Ishikawa (cell line): ENCODE measurements around the gene PCDH15.

ENCODE experiments used
- CEBPB ChIP-seq: IDR thresholded peaks from 2 replicates; pipeline ENCODE4 v1.6.1; 2012
- EP300 ChIP-seq: IDR thresholded peaks from 2 replicates; pipeline ENCODE4 v1.6.1; 2012; ENCODE audit warnings: borderline replicate concordance
- FOXM1 ChIP-seq: IDR thresholded peaks from 2 replicates; pipeline ENCODE4 v1.6.1; 2012; ENCODE audit warnings: low read depth, borderline replicate concordance
- NFIC ChIP-seq: IDR thresholded peaks from 2 replicates; pipeline ENCODE4 v1.6.1; 2012
- RAD21 ChIP-seq: IDR thresholded peaks from 2 replicates; pipeline ENCODE4 v1.6.1; 2012; ENCODE audit warnings: low read depth
- REST ChIP-seq: IDR thresholded peaks from 2 replicates; pipeline ENCODE4 v1.6.1; 2012; ENCODE audit warnings: low read depth, mild to moderate bottlenecking
- TAF1 ChIP-seq: IDR thresholded peaks from 2 replicates; pipeline ENCODE4 v1.6.1; 2012; ENCODE audit warnings: low read depth, mild to moderate bottlenecking
- TCF12 ChIP-seq: IDR thresholded peaks from 2 replicates; pipeline ENCODE4 v1.6.1; 2012; ENCODE audit warnings: low read depth
- YY1 ChIP-seq: IDR thresholded peaks from 2 replicates; pipeline ENCODE4 v1.6.1; 2012; ENCODE audit warnings: low read depth
- TF ChIP-seq, protein P1 (sequence below): IDR thresholded peaks from 2 replicates; pipeline ENCODE4 v1.6.1; 2012

DNA sequence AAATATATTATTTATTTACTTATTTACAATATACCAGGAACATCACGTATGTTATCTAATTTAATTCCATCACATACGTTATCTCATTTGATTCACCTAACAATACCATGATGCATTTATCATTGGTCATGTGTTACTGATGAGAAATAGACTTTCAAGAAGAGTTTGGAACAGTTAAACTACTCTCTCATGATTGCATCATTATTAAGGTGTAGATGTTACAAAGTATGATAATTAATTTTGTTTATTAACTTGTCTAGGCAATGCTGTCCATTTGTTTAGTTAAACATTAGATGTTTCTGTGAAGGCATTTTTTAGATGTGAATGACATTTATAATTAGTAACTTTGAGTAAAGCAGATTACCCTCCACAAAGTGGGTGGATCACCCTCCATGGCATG lies 32.0 kb upstream of the PCDH15 start:
- TF ChIP-seq TAF1 (no peak), YY1 (no peak), RAD21 (no peak), EP300 (no peak), TCF12 (no peak), REST (no peak), CEBPB (no peak), NFIC (no peak), FOXM1 (no peak)
- TF ChIP-seq, protein P1, sequence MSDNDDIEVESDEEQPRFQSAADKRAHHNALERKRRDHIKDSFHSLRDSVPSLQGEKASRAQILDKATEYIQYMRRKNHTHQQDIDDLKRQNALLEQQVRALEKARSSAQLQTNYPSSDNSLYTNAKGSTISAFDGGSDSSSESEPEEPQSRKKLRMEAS: no peak
